HL-60 (cell line): ENCODE results near the gene CHMP1A.
"Not testable (repeated sequence)": the region's sequence is repeated elsewhere in the genome, so short reads cannot be mapped to it uniquely, and the experiment has no call there.

Experiments
- DNase-seq, 2 experiments: peaks; one replicate each; pipeline ENCODE4 v3.0.0-alpha.2; 2010 to 2020; ENCODE audit warnings: low read depth in 1 of 2, low spot score in 1 of 2
- H3K27ac ChIP-seq: fragments of 250-450 bp; sonication (Bioruptor Pico); replicated peaks from 2 replicates; pipeline ENCODE4 v1.5.1; 2020; ENCODE audit warnings: mild to moderate bottlenecking, moderate library complexity
- H3K27me3 ChIP-seq: fragments of 250-450 bp; sonication (Bioruptor Pico); 2 replicates; pipeline ENCODE4 v1.5.1; 2021; ENCODE audit warnings: mild to moderate bottlenecking, moderate library complexity; ENCODE audit not compliant: insufficient read depth, poor library complexity, severe bottlenecking
- H3K4me3 ChIP-seq: replicated peaks from 2 replicates; pipeline ENCODE4 v1.5.1; 2011; ENCODE audit warnings: mild to moderate bottlenecking, control low read depth, low read length; ENCODE audit not compliant: insufficient read depth
- GABPA ChIP-seq: IDR thresholded peaks from 2 replicates; pipeline ENCODE4 v1.6.1; 2012; ENCODE audit warnings: low read depth
- POLR2AphosphoS5 ChIP-seq: IDR thresholded peaks from 2 replicates; pipeline ENCODE4 v1.6.1; 2012; ENCODE audit warnings: low read depth
- SPI1 ChIP-seq: IDR thresholded peaks from 2 replicates; pipeline ENCODE4 v1.6.1; 2012; ENCODE audit warnings: low read depth, mild to moderate bottlenecking, borderline replicate concordance
- TF ChIP-seq, protein P1 (sequence below): IDR thresholded peaks from 2 replicates; pipeline ENCODE4 v1.6.1; 2012; ENCODE audit warnings: low read depth; ENCODE audit not compliant: insufficient replicate concordance
- TF ChIP-seq, protein P2 (sequence below): IDR thresholded peaks from one replicate; pipeline ENCODE4 v1.5.1; 2011; ENCODE audit warnings: low read length, control low read depth, inconsistent platforms; ENCODE audit not compliant: insufficient read depth

CHMP1A gene

DNA sequence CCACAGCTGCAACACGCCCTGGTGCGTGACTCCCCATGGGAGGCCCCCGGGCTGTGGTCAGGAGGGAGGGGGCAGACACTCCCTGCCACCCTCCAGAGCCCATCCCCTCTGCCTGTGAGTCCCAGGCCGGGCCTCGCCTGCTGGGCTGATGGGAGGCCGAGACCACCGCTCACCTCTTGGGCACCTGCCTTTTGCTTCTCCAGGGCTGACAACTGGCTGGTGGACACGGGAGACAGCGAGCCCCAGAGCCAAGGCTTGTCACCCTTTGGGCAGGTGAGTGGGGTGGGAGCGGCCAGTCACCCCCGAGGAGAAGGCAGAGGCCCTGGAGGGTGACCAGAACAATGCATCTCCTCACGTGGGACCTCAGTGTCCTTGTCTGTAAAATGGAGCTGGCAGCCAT lies 20.8 kb downstream of the CHMP1A start:
- H3K4me3 ChIP-seq = no peak overlapping the region
- no peak for DNase-seq
- H3K27ac ChIP-seq = no peak overlapping the region
- TF ChIP-seq SPI1 = no peak
- TF ChIP-seq, protein P1, sequence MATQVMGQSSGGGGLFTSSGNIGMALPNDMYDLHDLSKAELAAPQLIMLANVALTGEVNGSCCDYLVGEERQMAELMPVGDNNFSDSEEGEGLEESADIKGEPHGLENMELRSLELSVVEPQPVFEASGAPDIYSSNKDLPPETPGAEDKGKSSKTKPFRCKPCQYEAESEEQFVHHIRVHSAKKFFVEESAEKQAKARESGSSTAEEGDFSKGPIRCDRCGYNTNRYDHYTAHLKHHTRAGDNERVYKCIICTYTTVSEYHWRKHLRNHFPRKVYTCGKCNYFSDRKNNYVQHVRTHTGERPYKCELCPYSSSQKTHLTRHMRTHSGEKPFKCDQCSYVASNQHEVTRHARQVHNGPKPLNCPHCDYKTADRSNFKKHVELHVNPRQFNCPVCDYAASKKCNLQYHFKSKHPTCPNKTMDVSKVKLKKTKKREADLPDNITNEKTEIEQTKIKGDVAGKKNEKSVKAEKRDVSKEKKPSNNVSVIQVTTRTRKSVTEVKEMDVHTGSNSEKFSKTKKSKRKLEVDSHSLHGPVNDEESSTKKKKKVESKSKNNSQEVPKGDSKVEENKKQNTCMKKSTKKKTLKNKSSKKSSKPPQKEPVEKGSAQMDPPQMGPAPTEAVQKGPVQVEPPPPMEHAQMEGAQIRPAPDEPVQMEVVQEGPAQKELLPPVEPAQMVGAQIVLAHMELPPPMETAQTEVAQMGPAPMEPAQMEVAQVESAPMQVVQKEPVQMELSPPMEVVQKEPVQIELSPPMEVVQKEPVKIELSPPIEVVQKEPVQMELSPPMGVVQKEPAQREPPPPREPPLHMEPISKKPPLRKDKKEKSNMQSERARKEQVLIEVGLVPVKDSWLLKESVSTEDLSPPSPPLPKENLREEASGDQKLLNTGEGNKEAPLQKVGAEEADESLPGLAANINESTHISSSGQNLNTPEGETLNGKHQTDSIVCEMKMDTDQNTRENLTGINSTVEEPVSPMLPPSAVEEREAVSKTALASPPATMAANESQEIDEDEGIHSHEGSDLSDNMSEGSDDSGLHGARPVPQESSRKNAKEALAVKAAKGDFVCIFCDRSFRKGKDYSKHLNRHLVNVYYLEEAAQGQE = no peak
- no peaks in the 10 kb centered on the region for H3K27me3 ChIP-seq

DNA sequence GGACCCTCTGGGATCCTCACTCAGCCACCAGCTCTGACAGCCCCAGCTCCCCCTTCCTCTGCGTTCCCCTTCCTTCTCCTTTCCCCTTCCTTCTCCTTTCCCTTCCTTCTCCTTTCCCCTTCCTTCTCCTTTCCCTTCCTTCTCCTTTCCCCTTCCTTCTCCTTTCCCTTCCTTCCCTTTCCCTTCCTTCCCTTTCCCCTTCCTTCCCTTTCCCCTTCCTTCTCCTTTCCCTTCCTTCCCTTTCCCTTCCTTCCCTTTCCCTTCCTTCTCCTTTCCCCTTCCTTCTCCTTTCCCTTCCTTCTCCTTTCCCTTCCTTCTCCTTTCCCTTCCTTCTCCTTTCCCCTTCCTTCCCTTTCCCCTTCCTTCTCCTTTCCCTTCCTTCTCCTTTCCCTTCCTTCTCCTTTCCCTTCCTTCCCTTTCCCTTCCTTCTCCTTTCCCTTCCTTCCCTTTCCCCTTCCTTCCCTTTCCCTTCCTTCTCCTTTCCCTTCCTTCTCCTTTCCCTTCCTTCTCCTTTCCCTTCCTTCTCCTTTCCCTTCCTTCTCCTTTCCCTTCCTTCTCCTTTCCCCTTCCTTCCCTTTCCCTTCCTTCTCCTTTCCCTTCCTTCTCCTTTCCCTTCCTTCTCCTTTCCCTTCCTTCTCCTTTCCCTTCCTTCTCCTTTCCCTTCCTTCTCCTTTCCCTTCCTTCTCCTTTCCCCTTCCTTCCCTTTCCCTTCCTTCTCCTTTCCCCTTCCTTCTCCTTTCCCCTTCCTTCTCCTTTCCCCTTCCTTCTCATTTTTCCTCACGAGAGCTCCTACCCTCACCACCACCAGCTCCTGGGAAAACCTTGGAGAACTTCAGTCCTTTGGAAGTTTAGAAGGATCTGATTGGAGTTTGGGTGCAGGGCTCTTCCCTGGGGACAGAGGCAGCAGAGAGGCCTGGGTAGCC lies 22.8 kb downstream of the CHMP1A start:
- H3K27me3 ChIP-seq, H3K27ac ChIP-seq, H3K4me3 ChIP-seq, DNase-seq: not testable (repeated sequence)

DNA sequence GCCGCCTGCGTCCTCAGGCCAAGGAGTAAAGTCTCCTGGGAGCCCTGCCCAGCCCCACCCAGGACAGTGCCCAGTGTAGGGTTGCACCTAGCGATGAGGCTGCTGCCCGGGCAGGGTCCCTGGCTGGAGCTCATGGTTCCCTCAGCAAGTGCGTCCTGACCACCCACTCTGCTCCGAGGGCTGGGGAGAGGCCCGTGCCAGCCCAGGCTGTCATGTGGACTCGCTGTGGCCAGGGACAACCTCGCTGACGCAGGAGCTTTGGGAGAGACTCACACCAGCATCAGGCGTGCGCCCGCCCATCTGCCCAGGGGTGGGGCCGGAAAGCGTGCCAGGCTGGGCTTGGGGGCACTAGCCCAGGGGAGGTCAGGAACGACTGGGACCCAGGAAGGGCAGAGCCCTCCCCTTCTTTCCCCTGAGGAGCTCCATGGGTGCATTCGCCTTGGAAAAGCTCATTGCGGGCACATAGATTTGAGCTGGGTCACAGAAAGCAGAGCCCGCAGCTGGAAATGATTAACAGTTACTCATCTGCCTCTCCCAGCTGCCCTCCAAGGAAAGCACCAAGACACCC lies 24.4 kb downstream of the CHMP1A start:
- DNase-seq = no peak
- H3K27ac ChIP-seq = no peak overlapping the region
- no peaks in the 10 kb centered on the region for H3K27me3 ChIP-seq
- TF ChIP-seq GABPA = no peak
- TF ChIP-seq, protein P1 = no peak
- TF ChIP-seq, protein P2, sequence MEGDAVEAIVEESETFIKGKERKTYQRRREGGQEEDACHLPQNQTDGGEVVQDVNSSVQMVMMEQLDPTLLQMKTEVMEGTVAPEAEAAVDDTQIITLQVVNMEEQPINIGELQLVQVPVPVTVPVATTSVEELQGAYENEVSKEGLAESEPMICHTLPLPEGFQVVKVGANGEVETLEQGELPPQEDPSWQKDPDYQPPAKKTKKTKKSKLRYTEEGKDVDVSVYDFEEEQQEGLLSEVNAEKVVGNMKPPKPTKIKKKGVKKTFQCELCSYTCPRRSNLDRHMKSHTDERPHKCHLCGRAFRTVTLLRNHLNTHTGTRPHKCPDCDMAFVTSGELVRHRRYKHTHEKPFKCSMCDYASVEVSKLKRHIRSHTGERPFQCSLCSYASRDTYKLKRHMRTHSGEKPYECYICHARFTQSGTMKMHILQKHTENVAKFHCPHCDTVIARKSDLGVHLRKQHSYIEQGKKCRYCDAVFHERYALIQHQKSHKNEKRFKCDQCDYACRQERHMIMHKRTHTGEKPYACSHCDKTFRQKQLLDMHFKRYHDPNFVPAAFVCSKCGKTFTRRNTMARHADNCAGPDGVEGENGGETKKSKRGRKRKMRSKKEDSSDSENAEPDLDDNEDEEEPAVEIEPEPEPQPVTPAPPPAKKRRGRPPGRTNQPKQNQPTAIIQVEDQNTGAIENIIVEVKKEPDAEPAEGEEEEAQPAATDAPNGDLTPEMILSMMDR = no peak
- no peak for TF ChIP-seq POLR2AphosphoS5
- TF ChIP-seq SPI1 = no peak
- no peak overlapping the region for H3K4me3 ChIP-seq

DNA sequence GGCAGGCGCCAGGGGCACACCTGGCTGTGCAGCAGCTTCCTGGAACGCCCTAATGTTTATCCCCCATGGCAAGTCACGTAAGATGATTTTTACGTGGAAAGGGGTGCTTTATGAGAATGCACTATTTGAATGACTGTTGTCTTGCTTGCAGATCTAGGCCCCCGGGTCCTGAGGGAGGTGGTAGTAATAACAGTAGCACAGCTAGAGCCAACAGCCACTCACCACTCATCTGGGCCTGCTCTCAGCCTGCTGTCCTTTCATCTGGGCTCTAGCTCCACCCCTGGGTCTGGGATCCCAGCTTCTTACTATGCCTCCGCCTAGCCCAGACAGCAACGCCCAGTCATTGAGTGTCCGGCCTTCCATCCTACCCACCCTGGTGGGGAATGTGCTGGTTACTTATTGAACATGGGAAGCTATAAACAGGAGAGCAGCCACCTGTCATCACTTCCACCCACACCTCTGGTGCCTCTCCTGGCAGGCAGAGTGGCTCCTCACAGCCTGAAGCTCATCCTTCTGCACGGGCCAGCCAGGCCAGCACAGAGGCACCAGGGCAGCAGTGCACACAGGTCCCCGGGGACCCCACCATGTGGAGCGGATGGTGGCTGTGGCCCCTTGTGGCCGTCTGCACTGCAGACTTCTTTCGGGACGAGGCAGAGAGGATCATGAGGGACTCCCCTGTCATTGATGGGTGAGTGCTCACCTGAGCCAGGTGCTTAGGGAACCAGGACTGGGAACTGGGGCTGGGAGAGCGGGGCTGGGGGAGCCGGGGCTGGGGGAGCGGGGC lies 27.5 kb downstream of the CHMP1A start:
- Histone ChIP-seq H3K27me3 (no peaks in the 10 kb centered on the region), H3K4me3 (no peak overlapping the region), H3K27ac (no peak overlapping the region)
- no peak for DNase-seq
- TF ChIP-seq POLR2AphosphoS5 (no peak), GABPA (no peak), SPI1 (no peak)
- TF ChIP-seq, protein P2 = no peak
- TF ChIP-seq, protein P1 = no peak
